HepG2 (cell line): ENCODE data around the gene XPO5. TPM values are rescaled to one million over a fixed set of nuclear protein-coding genes. Genes with fewer than 3 reads are reported as not detected.
A peak's percentile ranks its signal among the peaks of the same experiment; 100 is the strongest.

Source experiments
- ARID2 ChIP-seq: sonication (generic); formaldehyde crosslinking; IDR thresholded peaks from 2 replicates; pipeline ENCODE4 v1.8.1; 2022; ENCODE audit warnings: mild to moderate bottlenecking, missing genetic modification reagents, borderline replicate concordance
- CEBPB ChIP-seq: IDR thresholded peaks from 2 replicates; pipeline ENCODE4 v1.6.1; 2011; ENCODE audit warnings: low read depth, low read length, improper control_type of control experiment, borderline replicate concordance
- ELF1 ChIP-seq: sonication (generic); formaldehyde crosslinking; IDR thresholded peaks from 2 replicates; pipeline ENCODE4 v1.4.0; 2020; ENCODE audit warnings: missing genetic modification reagents
- KLF11 ChIP-seq: IDR thresholded peaks from 2 replicates; pipeline ENCODE4 v1.6.1; 2016; ENCODE audit warnings: missing compliant biosample characterization
- NR2F2 ChIP-seq: IDR thresholded peaks from 2 replicates; pipeline ENCODE4 v1.6.1; 2012; ENCODE audit warnings: low read depth, inconsistent platforms, borderline replicate concordance
- RBFOX2 ChIP-seq: fragments of 200-400 bp; formaldehyde crosslinking; IDR thresholded peaks from 2 replicates; pipeline ENCODE4 v1.6.1; 2017; ENCODE audit warnings: low read depth, mild to moderate bottlenecking, low read length
- SYNCRIP ChIP-seq: fragments of 200-400 bp; formaldehyde crosslinking; IDR thresholded peaks from 2 replicates; pipeline ENCODE4 v1.6.1; 2018; ENCODE audit warnings: mild to moderate bottlenecking, low read depth, low read length; ENCODE audit not compliant: insufficient read depth
- YEATS2 ChIP-seq: sonication (generic); formaldehyde crosslinking; IDR thresholded peaks from 2 replicates; pipeline ENCODE4 v1.4.0; 2020; ENCODE audit warnings: missing genetic modification reagents, borderline replicate concordance
- ZNF343 ChIP-seq: sonication (generic); formaldehyde crosslinking; IDR thresholded peaks from 2 replicates; pipeline ENCODE4 v1.4.0; 2020; ENCODE audit warnings: mild to moderate bottlenecking, missing genetic modification reagents
- ZNF782 ChIP-seq: sonication (generic); formaldehyde crosslinking; IDR thresholded peaks from 2 replicates; pipeline ENCODE4 v1.4.0; 2020; ENCODE audit warnings: missing genetic modification reagents, mild to moderate bottlenecking, borderline replicate concordance
- polyA plus RNA-seq, 8 experiments: library from polyadenylated mRNA; depleted of rRNA in 3 of 8; stranded (reverse) in 7 of 8; unstranded in 1 of 8; fragments of >200 nt; fragmentation: Illumina TruSeq in 4 of 8; extraction: Trizol in 4 of 8; gene quantifications; 2 replicates each; pipeline versions ENCODE4 v1.2.1 to v1.2.3, GENCODE V29; 2011 to 2016; ENCODE audit warnings: low read depth in 4 of 8, missing spikeins in 1 of 8, mixed read lengths in 1 of 8; ENCODE audit not compliant: insufficient read depth in 1 of 8
- total RNA-seq, 5 experiments: library from RNA; depleted of rRNA; stranded (reverse); fragments of >200 nt; fragmentation: Illumina TruSeq; extraction: Trizol; gene quantifications; 2 replicates each; pipeline ENCODE4 v1.2.3, GENCODE V29; 2016; ENCODE audit warnings: low read depth in 1 of 5
- TF ChIP-seq, protein P1 (sequence below): sonication (generic); formaldehyde crosslinking; IDR thresholded peaks from 2 replicates; pipeline ENCODE4 v1.4.0; 2020; ENCODE audit warnings: missing genetic modification reagents
- TF ChIP-seq, protein P2 (sequence below): sonication (generic); formaldehyde crosslinking; IDR thresholded peaks from 2 replicates; pipeline ENCODE4 v1.4.0; 2020; ENCODE audit warnings: low read depth, missing genetic modification reagents
- TF ChIP-seq, protein P3 (sequence below): sonication (generic); formaldehyde crosslinking; IDR thresholded peaks from 2 replicates; pipeline ENCODE4 v1.5.0; 2020; ENCODE audit warnings: mild to moderate bottlenecking, missing genetic modification reagents
- TF ChIP-seq, protein P4 (sequence below): sonication (generic); formaldehyde crosslinking; IDR thresholded peaks from 2 replicates; pipeline ENCODE4 v1.8.1; 2023; ENCODE audit warnings: missing genetic modification reagents, mild to moderate bottlenecking, borderline replicate concordance
- TF ChIP-seq, protein P5 (sequence below): sonication (generic); formaldehyde crosslinking; IDR thresholded peaks from 2 replicates; pipeline ENCODE4 v1.4.0; 2020; ENCODE audit warnings: mild to moderate bottlenecking, missing genetic modification reagents

The XPO5 gene
- total and polyA plus RNA-seq, 2 of the 13 experiments (the other 11 are each of a cell fraction or from before 2014, with no cell fraction given), result 52.2 to 68.0 TPM

DNA sequence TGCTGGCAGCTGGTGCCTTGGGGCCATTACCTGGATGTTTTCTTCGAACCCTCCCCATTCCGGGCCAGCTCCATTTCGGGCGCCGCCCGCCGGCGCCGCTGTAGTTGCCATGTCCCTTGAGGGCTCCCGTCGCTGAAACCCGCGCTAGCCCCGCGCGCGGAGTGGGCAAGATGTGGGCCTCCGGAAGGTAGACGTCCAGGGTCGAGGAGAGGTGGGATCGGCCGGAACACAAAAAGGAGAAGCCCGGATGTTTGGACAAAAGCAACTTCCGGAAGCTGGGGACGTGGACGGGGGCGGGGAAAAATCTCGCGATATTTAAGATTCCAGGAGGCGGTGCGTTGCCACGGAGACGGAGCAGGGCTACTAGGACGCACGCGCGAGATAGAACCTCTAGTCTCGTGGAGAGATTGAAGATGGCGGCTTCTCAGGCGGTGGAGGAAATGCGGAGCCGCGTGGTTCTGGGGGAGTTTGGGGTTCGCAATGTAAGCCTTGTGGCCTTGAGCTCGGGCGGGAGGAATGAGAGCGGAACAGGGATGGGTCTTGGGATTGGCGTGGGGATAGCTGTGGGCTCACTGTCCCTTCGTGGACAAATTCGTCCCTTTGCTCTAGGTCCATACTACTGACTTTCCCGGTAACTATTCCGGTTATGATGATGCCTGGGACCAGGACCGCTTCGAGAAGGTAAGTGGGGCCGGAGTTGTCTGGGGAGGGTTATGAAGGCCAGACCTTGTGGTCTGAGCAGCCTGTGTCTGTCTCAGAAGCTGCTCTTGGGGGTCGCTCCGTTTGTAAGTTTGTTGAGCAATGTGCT lies 58.9 kb downstream of the XPO5 start, which contains the start of the genes POLR1C and YIPF3 (continued):
- TF ChIP-seq, protein P1, sequence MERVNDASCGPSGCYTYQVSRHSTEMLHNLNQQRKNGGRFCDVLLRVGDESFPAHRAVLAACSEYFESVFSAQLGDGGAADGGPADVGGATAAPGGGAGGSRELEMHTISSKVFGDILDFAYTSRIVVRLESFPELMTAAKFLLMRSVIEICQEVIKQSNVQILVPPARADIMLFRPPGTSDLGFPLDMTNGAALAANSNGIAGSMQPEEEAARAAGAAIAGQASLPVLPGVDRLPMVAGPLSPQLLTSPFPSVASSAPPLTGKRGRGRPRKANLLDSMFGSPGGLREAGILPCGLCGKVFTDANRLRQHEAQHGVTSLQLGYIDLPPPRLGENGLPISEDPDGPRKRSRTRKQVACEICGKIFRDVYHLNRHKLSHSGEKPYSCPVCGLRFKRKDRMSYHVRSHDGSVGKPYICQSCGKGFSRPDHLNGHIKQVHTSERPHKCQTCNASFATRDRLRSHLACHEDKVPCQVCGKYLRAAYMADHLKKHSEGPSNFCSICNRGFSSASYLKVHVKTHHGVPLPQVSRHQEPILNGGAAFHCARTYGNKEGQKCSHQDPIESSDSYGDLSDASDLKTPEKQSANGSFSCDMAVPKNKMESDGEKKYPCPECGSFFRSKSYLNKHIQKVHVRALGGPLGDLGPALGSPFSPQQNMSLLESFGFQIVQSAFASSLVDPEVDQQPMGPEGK (CRISPR knock-in tag), result peak; percentile 42; the same call in 1 of the 2 replicates
- TF ChIP-seq CEBPB, result no peak
- no peak for TF ChIP-seq SYNCRIP
- TF ChIP-seq RBFOX2, result peak; percentile 88
- no peak for TF ChIP-seq NR2F2
- TF ChIP-seq YEATS2 (CRISPR knock-in tag), result peak; percentile 98
- TF ChIP-seq ELF1 (CRISPR knock-in tag), result peak; percentile 91
- TF ChIP-seq ZNF343 (CRISPR knock-in tag), result 0 out of 2 replicates have a peak, but pooled peaks have one; percentile 63
- TF ChIP-seq, protein P2, sequence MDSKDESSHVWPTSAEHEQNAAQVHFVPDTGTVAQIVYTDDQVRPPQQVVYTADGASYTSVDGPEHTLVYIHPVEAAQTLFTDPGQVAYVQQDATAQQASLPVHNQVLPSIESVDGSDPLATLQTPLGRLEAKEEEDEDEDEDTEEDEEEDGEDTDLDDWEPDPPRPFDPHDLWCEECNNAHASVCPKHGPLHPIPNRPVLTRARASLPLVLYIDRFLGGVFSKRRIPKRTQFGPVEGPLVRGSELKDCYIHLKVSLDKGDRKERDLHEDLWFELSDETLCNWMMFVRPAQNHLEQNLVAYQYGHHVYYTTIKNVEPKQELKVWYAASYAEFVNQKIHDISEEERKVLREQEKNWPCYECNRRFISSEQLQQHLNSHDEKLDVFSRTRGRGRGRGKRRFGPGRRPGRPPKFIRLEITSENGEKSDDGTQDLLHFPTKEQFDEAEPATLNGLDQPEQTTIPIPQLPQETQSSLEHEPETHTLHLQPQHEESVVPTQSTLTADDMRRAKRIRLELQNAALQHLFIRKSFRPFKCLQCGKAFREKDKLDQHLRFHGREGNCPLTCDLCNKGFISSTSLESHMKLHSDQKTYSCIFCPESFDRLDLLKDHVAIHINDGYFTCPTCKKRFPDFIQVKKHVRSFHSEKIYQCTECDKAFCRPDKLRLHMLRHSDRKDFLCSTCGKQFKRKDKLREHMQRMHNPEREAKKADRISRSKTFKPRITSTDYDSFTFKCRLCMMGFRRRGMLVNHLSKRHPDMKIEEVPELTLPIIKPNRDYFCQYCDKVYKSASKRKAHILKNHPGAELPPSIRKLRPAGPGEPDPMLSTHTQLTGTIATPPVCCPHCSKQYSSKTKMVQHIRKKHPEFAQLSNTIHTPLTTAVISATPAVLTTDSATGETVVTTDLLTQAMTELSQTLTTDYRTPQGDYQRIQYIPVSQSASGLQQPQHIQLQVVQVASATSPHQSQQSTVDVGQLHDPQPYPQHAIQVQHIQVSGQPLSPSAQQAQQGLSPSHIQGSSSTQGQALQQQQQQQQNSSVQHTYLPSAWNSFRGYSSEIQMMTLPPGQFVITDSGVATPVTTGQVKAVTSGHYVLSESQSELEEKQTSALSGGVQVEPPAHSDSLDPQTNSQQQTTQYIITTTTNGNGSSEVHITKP (CRISPR knock-in tag), result peak; percentile 78
- no peak for TF ChIP-seq KLF11 (CRISPR knock-in tag)
- no peak for TF ChIP-seq ZNF782 (CRISPR knock-in tag)
- TF ChIP-seq ARID2 (CRISPR knock-in tag), result 0 out of 2 replicates have a peak, but pooled peaks have one; percentile 85
- TF ChIP-seq, protein P3, sequence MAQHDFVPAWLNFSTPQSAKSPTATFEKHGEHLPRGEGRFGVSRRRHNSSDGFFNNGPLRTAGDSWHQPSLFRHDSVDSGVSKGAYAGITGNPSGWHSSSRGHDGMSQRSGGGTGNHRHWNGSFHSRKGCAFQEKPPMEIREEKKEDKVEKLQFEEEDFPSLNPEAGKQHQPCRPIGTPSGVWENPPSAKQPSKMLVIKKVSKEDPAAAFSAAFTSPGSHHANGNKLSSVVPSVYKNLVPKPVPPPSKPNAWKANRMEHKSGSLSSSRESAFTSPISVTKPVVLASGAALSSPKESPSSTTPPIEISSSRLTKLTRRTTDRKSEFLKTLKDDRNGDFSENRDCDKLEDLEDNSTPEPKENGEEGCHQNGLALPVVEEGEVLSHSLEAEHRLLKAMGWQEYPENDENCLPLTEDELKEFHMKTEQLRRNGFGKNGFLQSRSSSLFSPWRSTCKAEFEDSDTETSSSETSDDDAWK (CRISPR knock-in tag), result no peak
- TF ChIP-seq, protein P4, sequence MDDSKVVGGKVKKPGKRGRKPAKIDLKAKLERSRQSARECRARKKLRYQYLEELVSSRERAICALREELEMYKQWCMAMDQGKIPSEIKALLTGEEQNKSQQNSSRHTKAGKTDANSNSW (CRISPR knock-in tag), result 0 out of 2 replicates have a peak, but pooled peaks have one; percentile 41
- TF ChIP-seq, protein P5, sequence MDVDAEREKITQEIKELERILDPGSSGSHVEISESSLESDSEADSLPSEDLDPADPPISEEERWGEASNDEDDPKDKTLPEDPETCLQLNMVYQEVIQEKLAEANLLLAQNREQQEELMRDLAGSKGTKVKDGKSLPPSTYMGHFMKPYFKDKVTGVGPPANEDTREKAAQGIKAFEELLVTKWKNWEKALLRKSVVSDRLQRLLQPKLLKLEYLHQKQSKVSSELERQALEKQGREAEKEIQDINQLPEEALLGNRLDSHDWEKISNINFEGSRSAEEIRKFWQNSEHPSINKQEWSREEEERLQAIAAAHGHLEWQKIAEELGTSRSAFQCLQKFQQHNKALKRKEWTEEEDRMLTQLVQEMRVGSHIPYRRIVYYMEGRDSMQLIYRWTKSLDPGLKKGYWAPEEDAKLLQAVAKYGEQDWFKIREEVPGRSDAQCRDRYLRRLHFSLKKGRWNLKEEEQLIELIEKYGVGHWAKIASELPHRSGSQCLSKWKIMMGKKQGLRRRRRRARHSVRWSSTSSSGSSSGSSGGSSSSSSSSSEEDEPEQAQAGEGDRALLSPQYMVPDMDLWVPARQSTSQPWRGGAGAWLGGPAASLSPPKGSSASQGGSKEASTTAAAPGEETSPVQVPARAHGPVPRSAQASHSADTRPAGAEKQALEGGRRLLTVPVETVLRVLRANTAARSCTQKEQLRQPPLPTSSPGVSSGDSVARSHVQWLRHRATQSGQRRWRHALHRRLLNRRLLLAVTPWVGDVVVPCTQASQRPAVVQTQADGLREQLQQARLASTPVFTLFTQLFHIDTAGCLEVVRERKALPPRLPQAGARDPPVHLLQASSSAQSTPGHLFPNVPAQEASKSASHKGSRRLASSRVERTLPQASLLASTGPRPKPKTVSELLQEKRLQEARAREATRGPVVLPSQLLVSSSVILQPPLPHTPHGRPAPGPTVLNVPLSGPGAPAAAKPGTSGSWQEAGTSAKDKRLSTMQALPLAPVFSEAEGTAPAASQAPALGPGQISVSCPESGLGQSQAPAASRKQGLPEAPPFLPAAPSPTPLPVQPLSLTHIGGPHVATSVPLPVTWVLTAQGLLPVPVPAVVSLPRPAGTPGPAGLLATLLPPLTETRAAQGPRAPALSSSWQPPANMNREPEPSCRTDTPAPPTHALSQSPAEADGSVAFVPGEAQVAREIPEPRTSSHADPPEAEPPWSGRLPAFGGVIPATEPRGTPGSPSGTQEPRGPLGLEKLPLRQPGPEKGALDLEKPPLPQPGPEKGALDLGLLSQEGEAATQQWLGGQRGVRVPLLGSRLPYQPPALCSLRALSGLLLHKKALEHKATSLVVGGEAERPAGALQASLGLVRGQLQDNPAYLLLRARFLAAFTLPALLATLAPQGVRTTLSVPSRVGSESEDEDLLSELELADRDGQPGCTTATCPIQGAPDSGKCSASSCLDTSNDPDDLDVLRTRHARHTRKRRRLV (CRISPR knock-in tag), result no peak; the same call in 1 of the 2 replicates
